ENCODE measurements around the gene MIB2. TPM values are rescaled to one million over a fixed set of nuclear protein-coding genes. Genes with fewer than 3 reads are reported as not detected.

MIB2 gene
- total RNA-seq, 1 experiment from 2014 or later, result 12.0 TPM

Other genes with a start within 250 kb of the MIB2 start
- gene AURKAIP1, start 240.3 kb upstream of the MIB2 start, total RNA-seq (2014; rRNA removed; shearing (Covaris generic)), result 141 and 204 TPM in 2 replicates
- gene CCNL2, start 216.2 kb upstream of the MIB2 start, total RNA-seq (2014; rRNA removed; shearing (Covaris generic)), result 62.8 and 66.2 TPM in 2 replicates
- gene MRPL20, start 208.2 kb upstream of the MIB2 start, total RNA-seq (2014; rRNA removed; shearing (Covaris generic)), result 227 and 241 TPM in 2 replicates
- gene ANKRD65, start 194.2 kb upstream of the MIB2 start, total RNA-seq (2014; rRNA removed; shearing (Covaris generic)), result not detected in 2 replicates
- 5.6 and 5.7 TPM in 2 replicates for gene VWA1, start 179.8 kb upstream of the MIB2 start, total RNA-seq (2014; rRNA removed; shearing (Covaris generic))
- gene ATAD3C, start 165.8 kb upstream of the MIB2 start, total RNA-seq (2014; rRNA removed; shearing (Covaris generic)), result not detected in 2 replicates
- 11.3 and 15.9 TPM in 2 replicates for gene ATAD3B, start 143.7 kb upstream of the MIB2 start, total RNA-seq (2014; rRNA removed; shearing (Covaris generic))
- gene ATAD3A, start 103.3 kb upstream of the MIB2 start, total RNA-seq (2014; rRNA removed; shearing (Covaris generic)), result 24.9 and 39.2 TPM in 2 replicates
- not detected in 2 replicates for gene TMEM240, start 74.9 kb upstream of the MIB2 start, total RNA-seq (2014; rRNA removed; shearing (Covaris generic))
- gene SSU72, start 40.6 kb upstream of the MIB2 start, total RNA-seq (2014; rRNA removed; shearing (Covaris generic)), result 77.3 and 86.5 TPM in 2 replicates
- gene FNDC10, start 15.4 kb upstream of the MIB2 start, total RNA-seq (2014; rRNA removed; shearing (Covaris generic)), result 3.4 and 3.6 TPM in 2 replicates
- 0.24 TPM in 1 of 2 replicates, not detected in the other for gene MMP23B, start 16.7 kb downstream of the MIB2 start, total RNA-seq (2014; rRNA removed; shearing (Covaris generic))
- gene CDK11B, start 43.5 kb downstream of the MIB2 start, total RNA-seq (2014; rRNA removed; shearing (Covaris generic)), result 10.0 and 10.7 TPM in 2 replicates
- 10.1 and 10.9 TPM in 2 replicates for gene SLC35E2B, start 77.3 kb downstream of the MIB2 start, total RNA-seq (2014; rRNA removed; shearing (Covaris generic))
- gene CDK11A, start 108.9 kb downstream of the MIB2 start, total RNA-seq (2014; rRNA removed; shearing (Covaris generic)), result 4.4 and 8.1 TPM in 2 replicates
- 24.0 and 30.3 TPM in 2 replicates for gene NADK, start 163.0 kb downstream of the MIB2 start, total RNA-seq (2014; rRNA removed; shearing (Covaris generic))